Activated CD4-positive, CD25-positive, alpha-beta regulatory T cell treated with anti-CD3 and anti-CD28 coated beads, Interleukin-2, amount 50 U/mL, for 16 hours (primary cell): ENCODE measurements around the gene C2CD5.
"Not testable (repeated sequence)": the region's sequence is repeated elsewhere in the genome, so short reads cannot be mapped to it uniquely, and the experiment has no call there.

ENCODE experiments used
- DNase-seq: peaks from one replicate; pipeline ENCODE4 v3.0.0-alpha.2; 2020; ENCODE audit warnings: low read depth, low spot score

Gene C2CD5

DNA sequence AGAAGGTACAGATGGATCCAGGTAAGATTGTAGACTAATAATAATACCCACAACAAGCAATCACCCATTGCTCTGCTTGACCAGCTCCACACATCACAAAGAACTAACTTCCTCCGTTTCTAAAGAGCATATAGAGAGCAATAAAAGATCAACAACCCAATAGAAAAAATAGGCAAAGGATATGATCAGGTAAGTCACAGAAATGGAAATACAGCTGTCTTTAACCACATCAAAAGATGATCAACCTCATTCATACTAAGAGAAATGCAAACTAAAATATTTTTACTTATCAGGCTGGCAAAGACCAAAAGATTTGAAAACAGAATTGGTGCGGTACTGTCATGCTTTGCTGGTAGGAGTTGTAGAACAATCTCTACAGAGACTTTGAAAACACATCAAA lies 8.9 kb downstream of the C2CD5 start:
- no peak for DNase-seq

DNA sequence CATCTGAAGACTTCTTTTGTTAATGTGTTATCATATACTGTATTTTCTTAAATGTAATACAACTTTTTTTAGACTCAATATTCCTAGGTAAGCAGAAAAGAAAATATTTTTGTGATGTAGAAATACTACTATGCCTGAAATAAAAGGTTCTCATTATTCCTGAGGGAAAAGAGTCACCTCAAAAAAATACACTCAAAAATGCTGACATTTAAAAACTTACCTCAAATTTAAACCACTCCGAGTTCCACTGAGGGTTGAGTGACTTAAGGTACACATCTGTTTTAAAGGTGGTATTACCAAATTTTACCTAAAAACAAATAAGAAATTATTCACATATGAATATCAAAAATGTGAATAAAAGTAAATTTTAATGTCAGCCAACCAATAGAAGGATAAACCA lies 9.3 kb downstream of the C2CD5 start:
- no peak for DNase-seq

DNA sequence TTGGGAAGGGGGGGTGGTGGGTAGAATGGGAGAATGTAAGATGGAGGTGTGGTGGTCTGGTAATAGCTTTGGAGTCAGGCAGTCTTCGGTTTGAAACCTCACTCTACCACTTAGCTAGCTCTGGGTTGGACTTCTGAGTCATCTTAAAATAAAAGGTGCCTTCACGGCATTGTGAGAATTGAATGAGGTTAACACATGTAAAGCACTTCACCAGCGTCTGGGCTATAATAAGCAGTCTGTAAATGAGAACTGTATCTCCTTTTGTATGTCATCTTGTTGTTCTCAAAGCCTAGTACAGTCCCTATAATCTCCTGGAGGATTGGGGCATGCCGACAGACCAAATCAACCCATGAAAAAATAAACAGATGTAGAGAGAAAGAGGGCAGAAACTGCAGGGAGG lies 11.2 kb downstream of the C2CD5 start:
- DNase-seq = no peak

DNA sequence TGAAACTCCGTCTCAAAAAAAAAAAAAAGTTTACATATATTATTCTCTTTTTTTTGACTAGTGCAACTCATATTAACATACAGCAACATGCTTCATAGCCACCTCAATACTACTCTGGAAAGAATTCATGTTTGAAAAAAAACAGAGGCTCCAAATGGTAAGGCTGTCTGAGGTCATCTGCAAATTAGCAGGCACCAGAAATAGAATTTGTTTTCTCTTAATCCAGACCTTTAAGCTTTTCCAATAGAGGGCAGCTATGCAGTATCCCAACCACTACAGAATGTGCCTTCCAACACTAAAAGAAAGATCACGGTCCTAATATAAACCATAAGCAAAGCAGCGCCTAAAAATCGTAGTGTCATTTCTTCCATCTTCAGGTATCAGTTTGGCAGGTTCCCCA lies 12.0 kb downstream of the C2CD5 start:
- DNase-seq = no peak

DNA sequence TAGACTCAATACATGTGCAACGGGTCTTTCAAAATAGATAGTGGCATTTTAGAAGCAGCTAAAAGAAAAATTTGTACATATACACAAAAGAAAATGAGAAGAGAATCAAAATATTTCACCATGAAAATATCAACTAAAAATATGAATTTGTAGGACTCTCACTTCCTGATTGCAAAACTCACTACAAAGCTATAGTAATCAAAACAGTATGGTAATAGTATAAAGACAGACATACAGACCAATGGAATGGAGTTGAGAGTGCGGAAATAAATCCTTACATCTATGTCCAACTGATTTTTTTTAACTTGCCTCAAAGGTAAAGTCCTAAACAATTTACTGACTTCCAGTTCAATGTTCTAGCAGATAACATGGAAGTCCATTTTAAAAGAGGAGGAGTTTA lies 13.1 kb downstream of the C2CD5 start:
- no peak for DNase-seq

DNA sequence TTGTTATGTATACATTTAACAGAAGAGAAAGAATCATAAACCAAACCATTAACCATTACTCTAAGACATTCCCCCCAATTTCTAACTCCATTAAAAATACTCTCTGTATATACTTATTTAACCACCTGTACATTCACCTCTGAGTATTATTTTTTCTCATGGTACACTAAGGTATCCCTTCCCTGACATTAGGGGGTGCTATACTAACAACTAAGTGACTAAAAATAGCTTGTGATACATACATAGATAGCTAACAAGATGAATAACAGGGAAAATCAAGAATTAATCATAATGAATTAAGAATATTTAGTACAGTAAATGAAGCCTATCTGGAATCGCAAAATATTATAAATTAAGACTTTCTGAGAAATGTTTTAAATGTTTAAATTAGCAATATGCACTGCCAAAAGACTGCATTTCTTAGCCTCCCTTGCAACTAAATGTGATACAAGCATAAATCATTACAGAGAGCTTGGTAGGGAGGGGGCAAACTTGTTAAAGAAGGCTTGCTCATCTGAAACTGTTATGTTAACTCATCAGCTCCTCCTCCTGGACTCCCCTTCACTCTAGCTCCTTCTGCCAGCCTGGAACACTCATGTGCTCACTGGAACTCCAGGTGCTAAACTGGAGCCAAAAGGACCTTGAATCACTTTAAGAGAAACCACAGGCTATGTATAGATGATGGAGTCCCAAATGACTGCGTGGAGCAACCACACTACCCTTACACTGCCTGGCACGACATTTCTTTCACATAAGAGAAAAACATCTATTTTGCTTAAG lies 14.9 kb downstream of the C2CD5 start:
- DNase-seq = no peak

DNA sequence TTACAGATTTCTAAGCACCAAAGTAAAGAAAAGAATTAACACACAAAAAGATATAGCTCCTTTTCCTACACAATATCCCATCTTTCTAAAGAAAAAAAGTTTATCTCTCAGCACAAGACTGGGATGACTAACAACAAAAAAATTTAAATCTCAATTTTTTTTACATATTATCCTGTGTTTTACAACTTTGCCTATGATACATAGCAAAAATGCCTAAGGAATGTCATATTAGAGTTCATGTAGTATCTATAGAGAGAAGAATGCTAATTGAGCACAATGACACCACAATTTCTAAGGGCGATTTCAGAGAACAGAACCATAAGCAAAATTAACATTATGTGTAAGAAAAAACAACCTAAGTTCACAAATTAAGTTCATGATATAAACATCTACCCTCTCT lies 16.3 kb downstream of the C2CD5 start:
- no peak for DNase-seq

DNA sequence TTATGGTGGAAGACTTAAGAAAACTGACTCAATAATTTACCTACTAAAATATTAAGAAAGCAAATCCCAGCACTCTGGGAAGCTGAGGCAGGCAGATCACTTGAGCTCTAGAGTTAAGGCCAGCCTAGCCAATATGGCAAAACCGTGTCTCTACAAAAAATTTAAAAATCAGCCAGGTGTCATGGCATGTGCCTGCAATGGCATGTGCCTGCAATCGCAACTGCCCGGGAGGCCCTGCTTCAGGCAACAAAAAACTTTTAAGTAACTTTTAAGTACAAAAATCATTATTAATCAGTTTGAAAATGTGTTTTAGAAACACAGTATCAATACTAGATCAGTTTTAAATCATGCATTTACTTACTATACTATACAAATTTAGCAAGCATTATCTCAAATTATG lies 17.5 kb downstream of the C2CD5 start:
- no peak for DNase-seq

DNA sequence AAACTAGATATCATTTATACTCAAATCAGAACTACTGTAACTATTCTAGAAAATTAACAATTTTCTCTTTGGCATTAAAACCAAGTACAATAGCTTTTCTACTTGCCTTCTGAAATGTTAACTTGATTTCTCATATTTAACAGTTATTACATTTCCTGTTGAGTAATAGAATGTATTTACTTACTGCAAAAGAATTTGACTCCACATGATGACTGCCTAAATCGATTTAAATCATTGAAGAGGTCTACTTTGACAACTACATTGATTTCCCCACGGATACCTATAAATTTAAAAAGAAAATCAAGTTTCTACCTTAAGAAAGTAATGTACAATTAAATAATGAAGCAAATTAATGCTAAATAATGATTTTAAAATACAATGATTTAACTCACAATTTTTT lies 18.9 kb downstream of the C2CD5 start:
- no peak for DNase-seq

DNA sequence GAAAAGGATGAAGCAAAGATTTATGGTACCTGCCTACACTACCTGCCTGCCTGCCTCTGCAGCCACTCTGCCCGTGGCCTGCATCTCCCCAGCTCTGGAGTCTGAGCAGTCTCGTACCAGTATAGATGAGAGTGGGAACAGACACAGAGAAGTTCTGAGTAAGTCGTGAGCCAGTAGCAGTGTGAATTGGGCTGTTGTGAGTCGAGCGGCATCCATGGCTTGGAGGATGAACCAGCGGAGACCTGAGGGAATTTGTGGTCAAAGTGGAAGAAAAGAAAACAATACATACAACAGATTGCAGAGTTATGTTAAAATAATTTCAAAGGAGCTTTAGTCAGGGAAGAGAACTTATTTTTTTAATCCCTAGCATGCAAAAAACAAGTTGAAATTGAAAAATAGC lies 25.3 kb downstream of the C2CD5 start:
- DNase-seq = no peak

DNA sequence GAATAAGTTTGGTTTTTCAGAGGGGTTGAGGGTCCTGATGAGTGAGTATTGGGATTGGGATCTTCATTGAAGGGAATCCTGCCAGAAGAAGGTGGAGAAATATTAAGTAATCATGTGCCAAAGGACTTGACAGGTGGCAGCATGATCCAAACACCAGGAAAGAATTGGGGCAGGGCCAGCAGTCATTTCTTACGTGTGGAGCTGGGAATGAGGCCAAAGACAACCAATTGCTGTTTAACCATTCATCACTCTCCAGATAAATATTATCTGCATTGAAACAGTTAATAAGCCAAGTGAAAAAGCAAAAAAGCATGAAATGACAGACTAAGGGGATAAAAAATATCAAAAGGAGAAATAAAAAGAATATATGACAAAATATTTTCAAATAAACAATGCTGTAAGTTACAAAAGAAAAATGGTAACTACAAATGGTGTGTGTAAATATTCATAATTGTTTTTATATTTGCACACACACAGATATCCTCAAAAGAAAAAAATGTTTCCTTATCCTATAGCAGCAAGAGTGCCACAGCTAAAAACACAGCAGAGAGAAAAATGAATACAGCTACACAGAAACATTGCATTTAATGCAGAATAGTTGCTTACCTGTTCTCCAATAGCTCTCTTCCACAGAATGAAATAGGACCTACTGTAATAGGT lies 26.2 kb downstream of the C2CD5 start:
- no peak for DNase-seq

DNA sequence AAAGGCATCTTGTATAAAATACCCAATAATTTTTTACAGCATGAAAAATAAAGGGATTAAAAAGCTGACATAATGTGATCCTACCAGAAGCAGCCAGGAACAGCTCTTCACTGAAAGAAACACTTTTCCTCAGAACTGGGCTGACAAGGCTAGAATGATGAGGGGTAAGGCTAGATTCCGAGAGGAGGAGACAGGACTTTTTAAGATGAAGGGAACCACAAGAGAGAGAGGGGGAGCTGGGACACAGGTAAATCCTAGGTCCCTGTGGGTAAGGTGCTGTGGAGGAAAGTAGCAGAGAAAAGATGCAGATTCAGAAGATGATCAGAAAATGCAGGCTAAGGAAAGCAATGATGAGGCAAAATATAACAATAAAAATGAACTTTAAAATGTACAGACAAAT lies 29.5 kb downstream of the C2CD5 start:
- DNase-seq = no peak

DNA sequence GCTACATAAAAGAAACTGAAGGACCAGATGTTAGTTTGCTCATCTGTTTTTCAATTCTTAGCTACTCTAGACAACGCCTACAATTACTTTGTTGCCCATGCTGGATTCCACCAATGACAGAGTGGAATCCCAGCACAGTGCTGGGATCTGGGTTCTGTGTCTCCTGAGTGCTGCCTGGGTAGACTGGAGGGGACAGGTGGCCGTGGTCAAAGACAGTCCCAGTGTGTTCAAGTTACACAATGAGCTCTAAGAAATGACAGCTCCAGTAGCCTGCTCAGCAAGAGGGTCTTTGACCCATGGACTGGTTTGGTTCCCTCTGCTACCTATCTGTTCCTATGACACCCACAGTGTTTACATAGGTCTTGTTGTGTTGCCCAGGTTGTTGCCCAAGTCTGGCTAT lies 38.5 kb downstream of the C2CD5 start:
- no peak for DNase-seq

DNA sequence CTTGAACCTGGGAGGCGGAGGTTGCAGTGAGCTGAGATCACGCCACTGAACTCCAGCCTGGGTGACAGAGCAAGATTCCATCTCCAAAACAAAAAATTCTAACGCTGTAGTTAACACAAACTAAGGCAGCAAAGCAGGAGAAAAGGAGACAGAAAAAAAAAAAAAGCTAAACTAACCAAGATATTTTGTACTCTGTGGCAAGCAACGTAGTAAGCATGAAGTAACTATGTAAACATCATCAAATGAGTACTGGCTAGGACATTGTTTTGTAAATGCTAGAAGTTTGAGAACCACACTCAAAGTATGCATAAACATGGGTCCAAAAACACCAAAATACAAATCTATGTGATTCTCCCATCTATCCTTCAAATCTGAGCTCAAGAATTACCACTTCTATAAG lies 44.2 kb downstream of the C2CD5 start:
- no peak for DNase-seq

DNA sequence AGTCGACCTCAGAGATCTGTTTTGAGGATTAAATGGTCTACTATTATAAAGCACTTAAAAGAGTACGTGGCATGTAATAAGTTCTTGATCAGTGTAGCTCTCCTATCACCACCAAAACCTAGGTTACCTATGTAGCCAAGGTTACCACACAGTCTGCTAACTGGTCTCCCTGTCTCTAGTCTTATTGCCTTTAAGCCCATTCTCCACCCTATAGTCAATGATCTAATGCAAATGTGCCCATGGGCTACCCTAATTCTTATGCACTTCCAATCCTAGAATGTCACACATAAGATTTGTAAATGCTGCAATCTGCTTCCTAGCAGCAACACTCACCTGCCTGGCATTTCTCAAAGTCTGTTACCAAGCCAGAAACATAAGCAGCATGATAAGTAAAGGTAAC lies 44.9 kb downstream of the C2CD5 start:
- no peak for DNase-seq

DNA sequence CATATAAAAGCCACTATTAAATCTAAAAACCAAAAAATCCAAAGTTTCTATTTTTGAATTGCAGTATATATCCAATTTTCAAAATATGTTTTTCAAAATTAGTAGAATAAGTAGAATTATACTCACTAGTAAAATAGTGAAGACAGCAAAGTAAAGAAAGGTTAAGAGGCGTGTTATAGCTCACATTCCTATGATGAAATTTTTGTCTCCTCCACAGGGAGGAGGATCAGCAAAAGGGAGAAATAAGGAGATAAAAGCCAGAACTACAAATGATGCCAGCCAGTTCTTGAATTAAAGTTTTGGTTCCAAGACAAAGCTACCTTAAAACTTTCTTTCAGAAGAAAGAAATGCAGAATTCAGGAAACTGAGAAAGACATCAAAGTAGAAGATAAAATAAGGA lies 50.0 kb downstream of the C2CD5 start:
- no peak for DNase-seq

DNA sequence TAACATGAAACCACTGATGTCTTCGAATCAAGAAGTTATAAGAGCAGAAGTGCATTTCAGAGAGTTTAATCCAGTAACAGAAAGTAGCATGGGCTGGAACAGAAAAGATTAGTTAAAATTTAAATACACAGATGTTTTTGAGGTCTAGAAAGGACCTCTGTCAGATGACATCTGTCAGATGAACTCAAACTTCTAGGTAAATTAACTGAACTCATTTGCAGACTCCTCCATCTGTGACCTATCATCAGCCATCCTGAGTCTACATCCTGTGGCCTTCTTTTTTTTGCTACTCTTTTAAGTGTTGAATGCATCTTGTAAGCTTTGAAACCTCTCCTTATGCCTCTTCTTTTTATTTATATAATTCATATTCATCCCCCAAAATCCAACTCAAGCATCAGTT lies 53.3 kb downstream of the C2CD5 start:
- DNase-seq = no peak

DNA sequence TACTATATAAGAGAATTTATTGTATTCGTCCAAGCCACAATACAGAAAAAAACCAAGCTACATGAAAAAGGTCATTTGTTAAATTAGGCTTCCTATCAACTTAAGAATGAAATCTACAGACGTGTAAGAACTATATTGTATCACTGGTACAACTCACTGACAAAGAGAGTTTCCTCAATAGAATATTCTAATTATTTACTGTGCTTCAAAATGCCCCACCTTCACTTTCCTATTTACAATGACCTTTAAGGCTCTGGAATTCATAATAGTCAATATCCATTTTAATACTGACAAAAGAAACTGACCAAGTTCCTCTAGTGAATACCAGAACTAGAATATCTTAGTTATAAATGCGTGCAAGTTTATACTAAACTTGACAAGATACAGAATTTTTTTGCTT lies 55.9 kb downstream of the C2CD5 start:
- no peak for DNase-seq

DNA sequence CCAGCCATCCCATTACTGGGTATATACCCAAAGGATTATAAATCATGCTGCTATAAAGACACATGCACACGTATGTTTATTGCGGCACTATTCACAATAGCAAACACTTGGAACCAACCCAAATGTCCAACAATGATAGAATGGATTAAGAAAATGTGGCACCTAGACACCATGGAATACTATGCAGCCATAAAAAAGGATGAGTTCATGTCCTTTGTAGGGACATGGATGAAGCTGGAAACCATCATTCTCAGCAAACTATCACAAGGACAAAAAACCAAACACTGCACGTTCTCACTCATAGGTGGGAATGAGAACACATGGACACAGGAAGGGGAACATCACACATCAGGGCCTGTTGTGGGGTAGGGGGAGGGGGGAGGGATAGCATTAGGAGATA lies 56.7 kb downstream of the C2CD5 start:
- not testable (repeated sequence) for DNase-seq

DNA sequence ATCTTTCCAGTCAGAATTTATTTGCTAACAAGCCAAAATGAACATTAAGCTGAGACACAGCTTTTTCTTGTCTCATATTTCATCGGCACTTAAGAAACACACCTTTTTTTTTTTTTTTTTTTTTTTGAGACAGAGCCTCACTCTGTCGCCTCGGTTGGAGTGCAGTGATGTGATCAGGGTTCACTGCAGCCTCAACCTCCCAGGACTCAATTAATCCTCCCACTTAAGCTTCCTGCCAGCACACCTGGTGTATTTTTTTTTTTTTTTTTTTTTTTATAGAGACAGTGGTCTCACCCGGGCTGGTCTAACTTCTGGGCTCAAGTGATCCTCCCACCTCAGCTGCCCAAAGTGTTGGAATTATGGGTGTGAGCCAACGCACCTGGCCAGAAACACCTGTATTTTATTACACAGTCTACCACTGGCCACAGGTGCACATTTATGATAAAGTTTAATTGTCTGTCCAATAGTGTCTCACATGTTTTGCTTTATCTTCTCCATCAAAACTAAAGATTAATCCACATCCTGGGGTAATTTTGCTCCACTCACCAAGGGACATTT lies 62.7 kb downstream of the C2CD5 start:
- DNase-seq = no peak

DNA sequence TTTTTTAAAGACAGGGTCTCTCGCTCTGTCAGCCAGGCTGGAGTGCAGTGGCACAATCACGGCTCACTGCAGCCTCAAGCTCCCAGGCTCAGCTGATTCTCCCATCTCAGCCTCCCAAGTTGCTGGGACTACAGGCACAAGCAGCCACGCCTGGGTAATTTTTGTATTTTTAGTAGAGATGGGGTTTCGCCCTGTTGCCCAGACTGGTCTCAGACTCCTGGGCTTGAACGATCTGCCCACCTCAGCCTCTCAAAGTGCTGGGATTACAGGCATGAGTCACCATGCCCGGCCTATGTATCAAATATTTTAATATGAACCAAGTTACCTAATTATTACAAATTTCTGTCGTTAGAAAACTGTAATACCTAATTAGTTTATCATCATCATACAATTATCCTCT lies 63.5 kb downstream of the C2CD5 start:
- not testable (repeated sequence) for DNase-seq

DNA sequence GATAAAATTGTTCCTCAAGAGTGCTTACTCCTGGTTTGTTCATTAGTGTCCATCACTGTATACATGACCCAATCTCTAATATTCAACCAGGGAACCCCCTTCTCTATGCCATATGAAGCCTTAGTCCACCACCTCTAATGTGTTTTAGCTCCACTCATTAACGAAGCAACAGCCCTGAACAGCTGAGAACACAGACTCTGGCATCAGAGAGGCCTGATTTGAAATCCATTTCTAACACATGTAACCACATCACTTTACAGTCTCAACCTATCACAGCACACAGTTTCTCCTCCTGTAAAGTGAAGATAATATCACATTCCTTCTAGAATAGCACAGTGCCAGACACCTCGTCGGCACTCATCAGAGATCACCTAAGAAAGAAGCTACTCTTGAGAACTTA lies 64.3 kb downstream of the C2CD5 start:
- DNase-seq = no peak

DNA sequence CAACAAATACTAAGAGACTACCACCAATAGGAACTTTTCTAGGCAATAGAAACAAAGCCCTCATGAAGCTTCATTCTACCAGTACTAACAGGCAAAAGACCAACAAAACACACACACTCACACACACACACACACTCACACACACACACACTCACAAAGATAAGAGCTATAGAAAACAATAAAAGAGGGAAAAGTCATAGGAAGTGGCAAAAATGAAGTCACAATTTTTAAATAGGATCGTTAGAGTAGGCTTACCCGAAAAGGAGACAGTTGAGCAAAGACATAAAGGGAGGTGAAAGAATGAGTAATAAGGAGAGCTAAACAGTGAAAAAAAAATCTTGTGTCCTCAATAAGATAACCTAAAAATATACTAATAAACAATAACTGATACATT lies 66.5 kb downstream of the C2CD5 start:
- no peak for DNase-seq
